OCI-LY3 (cell line): ENCODE data around the gene KCND1.

Experiments used
- H2AFZ ChIP-seq: fragments of 200-600, 300-600 bp; shearing (Covaris generic); 2 replicates; pipeline ENCODE4 v1.6.0; 2014; ENCODE audit warnings: antibody characterized with exemption, low read depth, low read length
- H3K27ac ChIP-seq: fragments of 200-600, 300-600 bp; sonication (generic); 2 replicates; pipeline ENCODE4 v1.5.1; 2014; ENCODE audit warnings: mild to moderate bottlenecking, low read length, moderate library complexity, mixed read lengths
- H3K27me3 ChIP-seq: fragments of 200-600, 300-600 bp; sonication (generic); 2 replicates; pipeline ENCODE4 v1.6.1; 2014; ENCODE audit warnings: low read depth, low read length, mixed read lengths
- H3K36me3 ChIP-seq: fragments of 200-600, 300-600 bp; sonication (generic); replicated peaks from 2 replicates; pipeline ENCODE3; 2014; ENCODE audit warnings: low read depth, low read length, mixed read lengths
- H3K4me1 ChIP-seq: fragments of 300-600, 200-600 bp; sonication (generic); 2 replicates; pipeline ENCODE4 v1.6.1; 2014; ENCODE audit warnings: low read length, mixed read lengths
- H3K4me2 ChIP-seq: fragments of 200-600, 300-600 bp; sonication (generic); 2 replicates; pipeline ENCODE4 v1.6.1; 2014; ENCODE audit warnings: low read length, mixed read lengths
- H3K4me3 ChIP-seq: fragments of 300-600, 200-600 bp; sonication (generic); 2 replicates; pipeline ENCODE4 v1.5.1; 2014; ENCODE audit warnings: antibody characterized with exemption, mild to moderate bottlenecking, low read length, moderate library complexity
- H3K79me2 ChIP-seq: fragments of 300-600, 200-600 bp; shearing (Covaris generic); 2 replicates; pipeline ENCODE4 v1.6.1; 2014; ENCODE audit warnings: mild to moderate bottlenecking, low read length, mixed read lengths
- H3K9ac ChIP-seq: fragments of 300-600, 200-600 bp; shearing (Covaris generic); 2 replicates; pipeline ENCODE4 v1.6.0; 2014; ENCODE audit warnings: mild to moderate bottlenecking, low read length, moderate library complexity
- H3K9me3 ChIP-seq: fragments of 200-600, 300-600 bp; shearing (Covaris generic); 2 replicates; pipeline ENCODE4 v1.6.1; 2014; ENCODE audit warnings: low read length, mixed read lengths; ENCODE audit not compliant: insufficient read depth
- H4K20me1 ChIP-seq: fragments of 200-600, 300-600 bp; sonication (generic); 2 replicates; pipeline ENCODE4 v1.6.1; 2016; ENCODE audit warnings: low read length, mixed read lengths; ENCODE audit not compliant: insufficient read depth
- CTCF ChIP-seq: fragments of 200-600, 300-600 bp; sonication (generic); IDR thresholded peaks from 2 replicates; pipeline ENCODE4 v1.5.1; 2014; ENCODE audit warnings: antibody characterized with exemption, low read length, low read depth
- EZH2phosphoT487 ChIP-seq: fragments of 200-600 bp; shearing (Covaris generic); IDR thresholded peaks from 2 replicates; pipeline ENCODE4 v1.6.1; 2018; ENCODE audit warnings: antibody characterized with exemption, mixed run types, low read depth

The KCND1 gene

GRCh38 chrX:48924270-48924669 is 47.4 kb downstream of the KCND1 start:
- no peak for TF ChIP-seq EZH2phosphoT487
- TF ChIP-seq CTCF: no peak
- Histone ChIP-seq H3K27me3 (no peaks in the 10 kb centered on the region), H3K9ac (no peak overlapping the region), H3K36me3 (peaks cover 26% of the 10 kb centered on the region), H3K27ac (no peak overlapping the region), H2AFZ (no peak overlapping the region), H3K4me1 (peaks cover 38% of the 10 kb centered on the region), H3K79me2 (peaks cover 45% of the 10 kb centered on the region), H3K4me3 (no peak overlapping the region), H4K20me1 (no peaks in the 10 kb centered on the region), H3K9me3 (no peaks in the 10 kb centered on the region), H3K4me2 (no peak overlapping the region)

- Histone ChIP-seq H3K79me2 (peaks cover 48% of the 10 kb centered on the region), H2AFZ (no peak overlapping the region), H3K4me3 (no peak overlapping the region), H3K4me2 (no peak overlapping the region), H3K4me1 (peaks cover 35% of the 10 kb centered on the region), H3K9ac (no peak overlapping the region), H3K36me3 (peaks cover 26% of the 10 kb centered on the region), H4K20me1 (no peaks in the 10 kb centered on the region), H3K9me3 (no peaks in the 10 kb centered on the region), H3K27me3 (no peaks in the 10 kb centered on the region), H3K27ac (no peak overlapping the region)
- no peak for TF ChIP-seq EZH2phosphoT487
- TF ChIP-seq CTCF: no peak
These were observed 47.9 kb downstream of the KCND1 start for GRCh38 chrX:48923771-48924170.

- Histone ChIP-seq H3K9ac (peak overlapping the region; percentile 99), H3K79me2 (peaks cover 59% of the 10 kb centered on the region), H3K9me3 (no peaks in the 10 kb centered on the region), H3K4me3 (peak overlapping the region; percentile 98), H3K4me1 (peaks cover 20% of the 10 kb centered on the region), H2AFZ (no peak overlapping the region), H3K36me3 (peaks cover 41% of the 10 kb centered on the region), H3K4me2 (peak overlapping the region; percentile 97), H3K27ac (peak overlapping the region; percentile 98), H4K20me1 (peaks cover 26% of the 10 kb centered on the region), H3K27me3 (no peaks in the 10 kb centered on the region)
- TF ChIP-seq CTCF (no peak), EZH2phosphoT487 (no peak)
These were observed 50.9 kb downstream of the KCND1 start for GRCh38 chrX:48920718-48921104.

DNA sequence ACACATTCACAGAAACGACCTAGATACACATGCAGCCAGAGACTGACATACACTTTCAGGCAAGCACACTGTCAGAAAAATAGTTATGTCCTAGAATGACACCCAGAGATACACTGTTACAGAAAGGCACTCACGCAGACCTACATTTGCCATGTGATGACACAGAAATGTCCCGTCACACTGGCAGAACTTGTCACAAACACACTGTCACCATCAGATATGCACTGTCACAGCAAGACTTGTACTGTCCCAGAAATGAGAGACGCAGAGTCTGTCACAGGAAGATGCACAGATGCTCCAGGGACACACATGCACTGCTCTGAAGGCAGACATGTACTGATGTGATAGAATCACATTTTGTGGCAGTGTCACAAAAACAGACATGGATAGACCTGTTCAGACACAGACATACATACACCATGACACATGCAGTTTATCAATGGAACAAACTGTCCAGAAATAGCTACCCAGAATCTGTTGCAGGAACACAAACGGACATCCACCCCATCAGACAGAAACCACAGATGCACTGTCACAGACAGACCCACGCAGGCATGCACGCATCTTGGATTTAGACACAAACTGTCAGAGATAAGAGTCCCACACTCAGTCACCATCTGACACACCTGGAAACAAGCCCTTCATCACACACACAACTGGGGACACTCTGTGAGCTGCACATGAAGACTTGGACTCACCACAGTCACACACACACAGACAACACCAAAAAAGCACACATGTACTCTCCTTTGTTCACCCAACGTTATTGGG is 51.5 kb downstream of the KCND1 start:
- Histone ChIP-seq H3K79me2 (peaks cover 65% of the 10 kb centered on the region), H3K27ac (peak overlapping the region; percentile 98), H4K20me1 (peaks cover 32% of the 10 kb centered on the region), H3K9ac (peak overlapping the region; percentile 99), H2AFZ (no peak overlapping the region), H3K4me3 (peak overlapping the region; percentile 98), H3K4me2 (peak overlapping the region; percentile 97), H3K36me3 (peaks cover 42% of the 10 kb centered on the region), H3K9me3 (no peaks in the 10 kb centered on the region), H3K27me3 (no peaks in the 10 kb centered on the region), H3K4me1 (peaks cover 26% of the 10 kb centered on the region)
- no peak for TF ChIP-seq CTCF
- no peak for TF ChIP-seq EZH2phosphoT487
